Posterior vena cava (tissue), 2 donors: Measurements from ENCODE around the gene POLA1. TPM values are rescaled to one million over a fixed set of nuclear protein-coding genes. Genes with fewer than 3 reads are reported as not detected.

ENCODE experiments used
- DNase-seq: peaks from one replicate; pipeline ENCODE4 v3.0.0-alpha.2; 2020; ENCODE audit warnings: low spot score
- intact Hi-C, 2 donors: fragments of 100-400 bp; cut with DNase I; formaldehyde crosslinking; loops; one replicate each; pipeline versions ENCODE4 v1.14.1 to v1.14.2; 2022 to 2023
- total RNA-seq, 2 donors: library from RNA; stranded (reverse); fragmentation: NEBNext Ultra II Directional; extraction: Animal tissue kit (Norgen Biotek cat#: 25700); gene quantifications; one replicate each; pipeline ENCODE4 v1.2.1, GENCODE V29; 2021
- donor health status: DM: yes; HTN: yes; CAD: no.
- donor health status: DM: yes; HTN: yes; CAD: no.

The POLA1 gene
- total RNA-seq, 2 donors from 2014 or later: 10.4 to 12.1 TPM

- intact Hi-C loops: no loop called here
- DNase-seq: no peak
Measured at GRCh38 chrX:25016361-25016671, 322.6 kb downstream of the POLA1 start.

GRCh38 chrX:25016938-25017598, 323.4 kb downstream of the POLA1 start:
- no peak for DNase-seq
- intact Hi-C loops: no loop called here

GRCh38 chrX:25017667-25018247, 324.0 kb downstream of the POLA1 start:
- DNase-seq: no peak
- intact Hi-C loops: no loop called here

GRCh38 chrX:25018682-25019081, 325.0 kb downstream of the POLA1 start:
- no peak for DNase-seq
- intact Hi-C loops: no loop called here

- DNase-seq: no peak
- intact Hi-C loops: no loop called here
Measured at GRCh38 chrX:25019707-25020390, 326.1 kb downstream of the POLA1 start.

- intact Hi-C loops: no loop called here
Measured at GRCh38 chrX:25020391-25020904, 326.7 kb downstream of the POLA1 start.

GRCh38 chrX:25020905-25021449, 327.3 kb downstream of the POLA1 start:
- intact Hi-C loops: no loop called here
- DNase-seq: no peak

More at GRCh38 chrX:25020391-25020904, 326.7 kb downstream of the POLA1 start:
- no peak for DNase-seq

GRCh38 chrX:25022499-25023325, 329.0 kb downstream of the POLA1 start:
- intact Hi-C loops: no loop called here
- no peak for DNase-seq

- intact Hi-C loops: no loop called here
- no peak for DNase-seq
Measured at GRCh38 chrX:25023908-25024307, 330.2 kb downstream of the POLA1 start.

GRCh38 chrX:25025615-25026014, 331.9 kb downstream of the POLA1 start:
- DNase-seq: no peak
- intact Hi-C loops: no loop called here

- intact Hi-C loops: no loop called here
- DNase-seq: no peak
Measured at GRCh38 chrX:25026576-25026975, 332.9 kb downstream of the POLA1 start.

GRCh38 chrX:25028726-25029125, 335.0 kb downstream of the POLA1 start:
- intact Hi-C loops: no loop called here

GRCh38 chrX:25029288-25029825, 335.6 kb downstream of the POLA1 start:
- DNase-seq: no peak
- intact Hi-C loops: no loop called here

More at GRCh38 chrX:25028726-25029125, 335.0 kb downstream of the POLA1 start:
- no peak for DNase-seq

- intact Hi-C loops: no loop called here
- no peak for DNase-seq
Measured at GRCh38 chrX:25034889-25035288, 341.2 kb downstream of the POLA1 start.

GRCh38 chrX:25039036-25039435, 345.3 kb downstream of the POLA1 start:
- DNase-seq: no peak
- intact Hi-C loops: no loop called here

- no peak for DNase-seq
- intact Hi-C loops: no loop called here
Measured at GRCh38 chrX:25043192-25043591, 349.5 kb downstream of the POLA1 start.
